HG02981 (cell line): ENCODE measurements around the gene APOL5.
"Not testable (repeated sequence)": the region's sequence is repeated elsewhere in the genome, so short reads cannot be mapped to it uniquely, and the experiment has no call there.

ENCODE experiments used
- ATAC-seq: cut with Tn5 transposase; IDR thresholded peaks from one replicate; pipeline ENCODE4 v1.9.1; 2021; ENCODE audit warnings: mild to moderate bottlenecking, moderate library complexity; ENCODE audit not compliant: unreplicated experiment

Gene APOL5

GRCh38 chr22:35717572-35717971, at the start of gene APOL5:
APOL5 (plus strand) TSS chr22:35717872; CDS start chr22:35717872, 0 bp downstream.
- ATAC-seq: no peak

DNA sequence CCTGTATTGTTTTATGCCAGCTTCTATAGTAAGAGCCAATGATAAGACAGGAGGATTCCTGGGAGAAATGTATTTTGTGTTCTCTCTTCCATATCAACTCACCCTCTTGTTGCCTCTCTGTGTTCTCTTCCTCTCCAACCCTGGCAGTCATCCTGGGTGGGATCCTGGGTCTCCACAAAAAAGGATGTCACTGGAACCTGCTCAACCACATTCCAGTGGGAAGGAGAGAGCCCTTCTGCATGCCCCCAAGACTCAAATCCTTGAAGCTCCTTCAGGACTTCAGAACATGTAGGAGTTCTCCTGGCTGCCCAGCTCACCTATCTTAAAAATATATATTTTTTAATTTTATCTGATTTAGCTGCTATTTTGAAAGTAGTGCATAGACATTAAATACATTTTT, 43.3 kb upstream of the APOL5 start:
- ATAC-seq: no peak

DNA sequence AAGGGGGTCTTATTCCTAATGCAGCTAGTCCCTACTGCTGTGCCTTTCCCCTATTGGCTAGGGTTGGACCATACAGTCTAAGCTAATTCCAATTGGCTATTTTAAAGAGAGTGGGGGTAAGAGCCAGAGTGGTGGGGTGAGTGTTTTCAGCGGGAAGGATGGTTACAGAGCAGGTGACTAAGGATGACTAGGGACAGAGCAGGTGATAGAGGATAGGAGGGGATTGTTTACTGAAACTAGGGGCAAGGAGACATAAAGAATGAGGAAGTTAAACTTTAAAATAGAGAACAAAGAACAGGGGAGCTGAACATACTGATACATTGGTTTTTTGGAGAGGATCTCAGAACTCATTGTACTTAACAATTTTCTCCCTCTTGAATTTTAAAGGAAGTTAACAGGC, 41.6 kb upstream of the APOL5 start:
- ATAC-seq: not testable (repeated sequence)

DNA sequence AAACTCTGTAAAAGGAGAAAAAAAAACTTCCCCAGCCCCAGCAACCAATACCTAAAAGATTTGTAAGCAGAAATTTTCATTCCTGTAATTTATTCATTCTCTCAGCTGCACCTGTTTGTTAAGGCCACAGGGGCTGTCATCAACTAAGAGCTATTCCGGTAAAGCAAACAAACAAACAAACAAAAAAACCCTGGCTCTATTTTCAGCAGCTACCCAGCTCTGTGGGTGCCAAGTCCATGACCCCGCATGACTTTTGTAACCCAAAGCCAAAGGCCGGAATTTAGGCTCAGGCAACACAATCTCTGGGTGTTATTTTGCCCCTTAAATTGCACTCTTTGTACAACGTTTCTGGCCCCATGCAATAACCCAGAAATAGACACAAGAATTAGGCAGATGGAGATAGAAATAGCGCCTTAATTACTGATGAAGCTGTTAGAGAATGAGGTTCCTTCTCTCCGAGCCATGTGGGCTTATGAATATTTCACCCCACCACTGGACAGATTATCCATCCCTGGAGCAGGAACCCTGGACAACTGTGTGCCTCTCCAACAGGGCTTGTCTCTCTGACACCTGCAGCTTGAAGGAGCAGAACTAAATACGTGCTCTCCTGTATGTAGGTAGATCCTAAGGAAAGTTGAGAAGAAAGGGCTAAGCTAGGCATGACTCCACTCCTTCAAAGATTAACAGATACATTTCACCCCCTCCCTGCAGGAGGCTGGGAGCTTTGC, 40.0 kb upstream of the APOL5 start:
- no peak for ATAC-seq

GRCh38 chr22:35678836-35679235, 38.8 kb upstream of the APOL5 start:
- ATAC-seq: no peak

DNA sequence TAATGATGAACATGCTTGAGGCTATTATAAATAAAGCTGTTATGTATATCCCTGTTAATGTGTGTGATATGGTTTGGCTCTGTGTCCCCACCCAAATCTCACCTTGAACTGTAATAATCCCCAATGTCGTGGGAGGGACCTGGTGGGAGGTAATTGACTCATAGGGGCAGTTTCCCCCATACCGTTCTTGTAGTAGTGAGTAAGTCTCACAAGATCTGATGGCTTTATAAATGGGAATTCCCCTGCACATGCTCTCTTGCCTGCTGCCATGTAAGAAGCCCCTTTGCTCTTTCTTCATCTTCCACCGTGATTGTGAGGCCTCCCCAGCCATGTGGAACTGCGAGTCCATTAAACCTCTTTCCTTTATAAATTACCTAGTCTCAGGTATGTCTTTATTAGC, 38.2 kb upstream of the APOL5 start:
- not testable (repeated sequence) for ATAC-seq

DNA sequence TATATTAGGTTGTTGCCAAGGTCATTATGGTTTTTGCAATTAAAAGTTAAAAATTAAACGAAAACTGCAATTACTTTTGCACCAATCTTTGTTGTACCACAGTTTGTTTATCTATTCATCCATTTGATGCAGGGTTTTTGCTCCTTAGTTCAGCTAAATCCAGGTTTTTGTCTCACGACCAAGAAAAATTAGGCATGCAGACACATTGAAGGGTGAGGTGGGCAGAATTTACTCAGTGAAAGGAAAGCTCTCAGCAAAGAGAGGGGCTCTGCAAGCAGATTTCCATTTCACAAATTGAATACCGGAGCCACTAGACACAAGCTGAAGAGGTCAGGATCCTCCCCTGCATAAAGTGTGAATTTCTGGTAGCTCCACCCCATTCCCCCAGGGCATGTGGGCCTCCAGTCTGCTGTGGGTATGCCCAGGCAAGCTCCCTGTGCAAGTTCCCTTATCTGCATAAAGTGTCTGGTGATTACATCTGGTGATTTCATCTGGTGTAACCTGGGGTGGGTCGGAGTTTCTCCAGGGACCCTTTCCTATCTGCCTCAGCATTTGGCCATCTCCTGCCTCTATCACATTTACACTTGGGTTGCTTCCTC, 36.1 kb upstream of the APOL5 start:
- ATAC-seq: no peak

DNA sequence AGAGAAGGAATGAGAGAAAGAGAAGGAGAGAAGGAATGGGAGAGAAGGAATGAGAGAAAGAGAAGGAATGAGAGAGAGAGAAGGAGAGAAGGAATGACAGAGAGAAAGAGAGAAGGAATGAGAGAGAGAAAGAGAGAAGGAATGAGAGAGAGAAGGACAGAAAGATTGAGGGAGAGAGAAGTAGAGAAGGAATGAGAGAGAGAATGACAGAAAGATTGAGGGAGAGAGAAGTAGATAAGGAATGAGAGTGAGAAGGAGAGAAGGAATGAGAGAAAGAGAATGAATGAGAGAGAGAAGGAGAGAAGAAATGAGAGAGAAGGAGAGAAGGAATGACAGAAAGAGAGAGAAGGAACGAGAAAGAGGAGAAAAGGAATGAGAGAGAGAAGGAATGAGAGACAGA, 34.1 kb upstream of the APOL5 start:
- ATAC-seq: no peak

GRCh38 chr22:35684270-35684700, 33.4 kb upstream of the APOL5 start:
- ATAC-seq: no peak

DNA sequence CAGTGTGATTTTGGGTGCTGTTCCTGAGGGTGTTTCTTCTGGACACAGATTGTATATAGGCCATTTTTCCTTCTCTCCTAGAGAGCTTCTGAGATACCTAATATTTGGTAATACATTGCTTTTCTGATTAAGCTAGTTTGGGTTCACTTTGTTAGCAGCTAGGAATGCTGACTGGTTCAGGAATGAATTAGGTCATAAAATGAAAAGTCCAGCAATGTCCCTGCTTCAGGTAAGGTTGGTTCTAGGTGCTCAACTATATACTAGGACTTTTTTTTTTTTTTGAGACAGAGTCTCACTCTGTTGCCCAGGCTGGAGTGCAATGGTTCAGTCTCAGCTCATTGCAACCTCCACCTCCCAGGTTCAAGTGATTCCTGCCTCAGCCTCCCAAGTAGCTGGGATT, 32.9 kb upstream of the APOL5 start:
- ATAC-seq: no peak

- no peak for ATAC-seq
Measured at GRCh38 chr22:35685731-35686130, 31.9 kb upstream of the APOL5 start.

GRCh38 chr22:35686298-35686697, 31.4 kb upstream of the APOL5 start:
- ATAC-seq: no peak

- no peak for ATAC-seq
Measured at GRCh38 chr22:35687461-35687860, 30.2 kb upstream of the APOL5 start.

GRCh38 chr22:35688913-35689675, 28.6 kb upstream of the APOL5 start:
- ATAC-seq: no peak

GRCh38 chr22:35690001-35690400, 27.7 kb upstream of the APOL5 start:
- no peak for ATAC-seq

DNA sequence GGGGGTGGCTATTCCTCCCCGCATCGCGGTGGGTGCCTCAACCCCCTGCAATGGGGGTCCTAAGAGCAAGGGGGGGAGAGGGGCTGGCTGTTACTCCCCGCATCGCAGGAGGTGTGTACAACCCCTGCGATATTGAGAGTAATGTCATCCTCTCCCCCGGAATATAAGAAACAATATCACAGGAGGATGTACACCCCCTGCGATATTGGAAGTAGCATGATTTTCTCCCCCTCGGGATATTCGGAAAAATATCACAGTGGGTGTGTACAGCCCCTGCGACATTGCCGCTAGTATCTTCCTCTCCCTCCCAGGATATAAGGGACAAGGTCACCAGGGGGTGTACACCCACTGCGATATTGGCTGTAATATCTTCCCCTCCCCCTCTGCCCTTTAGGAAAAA, 22.5 kb upstream of the APOL5 start:
- ATAC-seq: no peak

- no peak for ATAC-seq
Measured at GRCh38 chr22:35697142-35697541, 20.5 kb upstream of the APOL5 start.

DNA sequence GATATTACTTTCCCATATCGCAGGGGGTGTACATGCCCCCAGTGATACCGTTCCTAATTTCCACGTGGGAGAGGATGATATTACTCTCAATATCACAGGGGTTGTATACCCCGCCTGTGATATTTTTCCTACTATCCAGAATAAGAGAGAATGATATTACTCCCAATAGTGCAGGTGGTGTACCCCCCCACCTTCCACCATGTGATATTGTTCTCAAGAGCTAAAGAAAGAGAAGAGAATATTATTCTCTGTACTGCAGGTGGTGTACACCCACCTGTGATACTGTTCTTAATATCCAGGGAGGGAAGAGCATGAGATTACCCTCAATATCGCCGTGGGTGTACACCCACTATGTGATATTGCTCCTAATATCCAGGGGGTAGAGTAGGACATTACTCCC, 17.8 kb upstream of the APOL5 start:
- ATAC-seq: not testable (repeated sequence)

- ATAC-seq: no peak
Measured at GRCh38 chr22:35703861-35704584, 13.6 kb upstream of the APOL5 start.

DNA sequence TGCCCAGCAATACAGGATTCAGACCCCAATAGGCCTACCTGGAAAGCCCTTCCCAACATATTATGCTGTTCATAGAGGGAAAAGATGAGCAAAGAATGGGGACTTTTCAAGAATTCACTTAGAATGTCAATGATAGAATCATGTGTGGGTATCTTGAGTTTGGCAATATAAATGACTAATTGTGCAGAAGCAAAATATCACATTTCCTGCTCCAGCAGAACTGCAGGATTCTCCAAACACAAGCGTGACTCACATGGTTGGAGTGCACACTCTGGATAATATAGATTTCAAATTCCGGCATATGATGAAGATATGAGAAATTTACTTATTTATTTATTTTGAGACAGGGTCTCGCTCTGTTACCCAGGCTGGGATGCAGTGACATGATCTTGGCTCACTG, 12.5 kb upstream of the APOL5 start:
- no peak for ATAC-seq

GRCh38 chr22:35708453-35708852, 9.2 kb upstream of the APOL5 start:
- ATAC-seq: no peak
